ENCODE data around the gene BOD1.

BOD1 gene

DNA sequence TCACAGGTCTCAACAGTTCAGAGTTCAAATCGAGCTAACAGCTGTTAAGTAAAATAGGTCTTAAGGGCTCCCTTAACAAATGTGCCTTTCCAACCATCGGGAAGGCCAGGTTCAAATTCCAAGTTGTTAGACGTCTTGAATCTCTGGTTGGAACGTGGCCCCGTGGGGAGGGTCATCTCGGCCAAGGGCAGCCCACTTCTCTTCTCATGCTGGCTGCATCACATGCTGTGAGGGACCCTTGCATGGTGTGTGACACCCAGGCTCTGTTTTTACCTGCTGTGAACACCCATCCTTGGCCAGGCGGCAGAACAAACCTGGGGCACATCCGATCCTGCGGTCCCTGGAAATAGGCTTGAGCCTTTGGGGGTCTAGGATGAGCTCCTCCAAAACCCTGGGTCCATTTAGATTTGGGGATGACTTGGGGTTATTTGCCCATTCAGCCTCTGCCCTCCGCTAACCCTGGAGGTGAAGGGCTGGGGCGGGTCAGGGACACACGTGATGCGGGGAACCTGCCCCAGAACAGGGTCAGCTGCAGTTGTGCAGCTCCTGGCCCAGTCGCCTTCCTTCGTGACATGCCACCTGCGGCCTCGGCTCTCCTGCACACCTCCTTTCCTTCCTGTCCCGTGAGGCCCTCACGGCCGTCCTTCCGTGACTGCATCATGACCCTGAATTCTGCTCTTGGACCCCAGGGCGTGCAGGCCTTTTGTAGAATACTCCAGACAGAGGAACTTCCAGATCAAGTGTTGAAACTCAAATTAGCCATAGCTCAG lies 45.9 kb downstream of the BOD1 start:
- DNase-seq (ENCODE audit: insufficient read length, low spot score) (no peak), FAIRE-seq (no peak)
- no peak for TF ChIP-seq POLR2A (IDR thresholded peaks at IDR 0.05; ENCODE audit: low read depth, low read length)

DNA sequence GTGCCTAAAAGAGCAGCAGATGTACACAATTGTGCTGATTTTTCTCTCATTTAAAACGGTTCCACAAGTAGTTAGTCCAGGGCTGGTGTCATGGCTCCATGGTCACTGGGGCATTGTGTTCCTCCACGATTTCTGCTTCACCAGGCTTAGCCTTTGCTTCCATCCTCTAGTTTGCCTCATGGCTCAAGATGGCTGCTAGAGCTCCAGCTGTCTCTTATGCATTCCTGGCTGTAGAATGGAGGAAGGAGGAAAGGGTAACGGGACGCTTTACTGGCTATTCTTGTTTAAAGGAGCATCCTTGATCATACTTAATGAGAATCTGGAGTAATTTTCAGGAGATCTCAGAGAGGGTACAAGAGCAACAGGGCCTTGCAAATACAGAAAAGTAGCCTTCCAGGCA lies 47.7 kb downstream of the BOD1 start:
- DNase-seq (ENCODE audit: insufficient read length, low spot score) = no peak
- FAIRE-seq = no peak
- TF ChIP-seq POLR2A (IDR thresholded peaks at IDR 0.05; ENCODE audit: low read depth, low read length) = no peak

DNA sequence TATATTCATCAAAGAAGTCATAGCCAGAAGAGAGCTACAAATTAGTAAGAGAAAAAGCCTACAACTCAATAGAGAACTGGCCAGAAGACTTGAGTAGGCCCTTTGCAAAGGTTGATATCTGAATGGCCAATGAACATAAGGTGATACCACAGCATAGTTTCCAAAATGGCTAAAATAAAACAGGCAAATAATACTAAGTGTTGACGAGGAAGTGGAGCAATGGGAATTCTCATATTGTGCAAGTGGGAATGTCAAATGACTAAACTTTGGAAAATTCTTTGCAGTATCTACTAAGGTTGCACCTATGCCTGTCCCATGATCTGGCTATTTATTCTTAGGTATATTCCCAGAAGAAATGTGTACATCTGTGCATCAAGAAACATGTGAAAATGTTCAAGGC lies 48.3 kb downstream of the BOD1 start:
- TF ChIP-seq POLR2A (IDR thresholded peaks at IDR 0.05; ENCODE audit: low read depth, low read length) = no peak
- no peak for DNase-seq (ENCODE audit: insufficient read length, low spot score)
- FAIRE-seq = no peak

GRCh38 chr5:173567548-173567947 lies 48.9 kb downstream of the BOD1 start:
- no peak for TF ChIP-seq POLR2A (IDR thresholded peaks at IDR 0.05; ENCODE audit: low read depth, low read length)
- DNase-seq (ENCODE audit: insufficient read length, low spot score) (no peak), FAIRE-seq (no peak)

GRCh38 chr5:173565491-173566072 lies 50.9 kb downstream of the BOD1 start:
- DNase-seq (ENCODE audit: insufficient read length, low spot score) (no peak), FAIRE-seq (no peak)
- no peak for TF ChIP-seq POLR2A (IDR thresholded peaks at IDR 0.05; ENCODE audit: low read depth, low read length)

DNA sequence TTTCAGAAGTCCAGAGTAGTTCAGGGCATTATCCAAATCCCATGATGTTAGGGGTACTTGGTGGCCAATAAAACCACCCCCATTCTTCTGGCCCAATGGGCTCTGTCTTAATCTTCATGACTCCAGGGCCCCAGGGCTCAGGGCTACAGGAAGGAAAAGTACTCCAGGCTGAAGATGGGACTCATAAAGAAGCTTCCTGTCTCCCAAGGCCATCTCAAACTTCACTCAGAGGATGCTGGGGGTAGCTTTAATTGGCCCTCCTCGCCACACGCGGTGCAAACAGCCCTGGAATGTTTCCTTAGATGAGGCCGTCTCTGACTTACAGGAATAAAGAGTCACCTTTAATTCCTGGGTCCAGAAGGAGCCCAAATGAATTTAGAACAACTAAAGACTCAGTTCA lies 52.3 kb downstream of the BOD1 start:
- no peak for TF ChIP-seq POLR2A (IDR thresholded peaks at IDR 0.05; ENCODE audit: low read depth, low read length)
- no peak for FAIRE-seq
- DNase-seq (ENCODE audit: insufficient read length, low spot score) = no peak

- no peak for FAIRE-seq
- no peak for TF ChIP-seq POLR2A (IDR thresholded peaks at IDR 0.05; ENCODE audit: low read depth, low read length)
- DNase-seq (ENCODE audit: insufficient read length, low spot score) = no peak
Measured at GRCh38 chr5:173563246-173563645, 53.2 kb downstream of the BOD1 start.

DNA sequence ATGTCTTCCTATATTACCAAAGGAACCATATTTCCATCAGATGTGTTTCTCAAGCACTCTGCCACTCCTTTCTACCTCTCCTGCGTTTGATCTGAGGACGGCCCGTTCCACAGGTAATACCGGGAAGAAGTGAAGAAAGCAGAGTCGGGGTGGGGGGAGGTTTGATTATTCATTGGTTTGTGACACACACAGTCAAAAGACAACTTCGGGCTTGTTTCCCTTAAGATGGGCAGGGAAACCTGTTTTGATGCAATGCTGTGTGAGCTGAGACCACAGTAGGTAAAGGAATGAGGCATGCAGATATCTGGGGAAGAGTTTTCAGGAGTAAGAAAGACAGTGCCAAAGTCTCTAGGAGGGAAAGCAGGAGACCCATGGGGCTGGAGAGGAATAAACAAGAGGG lies 54.0 kb downstream of the BOD1 start:
- no peak for TF ChIP-seq POLR2A (IDR thresholded peaks at IDR 0.05; ENCODE audit: low read depth, low read length)
- FAIRE-seq (no peak), DNase-seq (ENCODE audit: insufficient read length, low spot score) (no peak)

Measured in H54 (cell line).